HEK293 (cell line): ENCODE measurements around the gene SNCB.

Experiments
- KLF10 ChIP-seq: fragments of 450-650 bp; IDR thresholded peaks from 2 replicates; pipeline ENCODE4 v1.5.1; 2018; ENCODE audit warnings: missing biosample characterization, mild to moderate bottlenecking, missing genetic modification characterization
- PBX3 ChIP-seq: sonication (generic); formaldehyde crosslinking; IDR thresholded peaks from 2 replicates; pipeline ENCODE4 v1.8.1; 2022; ENCODE audit warnings: mild to moderate bottlenecking, moderate library complexity, missing genetic modification reagents
- PRDM2 ChIP-seq: fragments of 450-650 bp; formaldehyde crosslinking; IDR thresholded peaks from 2 replicates; pipeline ENCODE4 v1.5.1; 2016; ENCODE audit warnings: missing biosample characterization, missing genetic modification characterization, borderline replicate concordance
- PRDM6 ChIP-seq: fragments of 450-650 bp; formaldehyde crosslinking; IDR thresholded peaks from 2 replicates; pipeline ENCODE4 v1.5.1; 2017; ENCODE audit warnings: missing biosample characterization, missing genetic modification characterization
- YY2 ChIP-seq: fragments of 450-650 bp; formaldehyde crosslinking; IDR thresholded peaks from 2 replicates; pipeline ENCODE4 v1.5.1; 2016; ENCODE audit warnings: missing biosample characterization, missing genetic modification characterization
- ZFHX2 ChIP-seq: fragments of 450-650 bp; formaldehyde crosslinking; conservative IDR thresholded peaks from 2 replicates; pipeline ENCODE4 v1.5.1; 2016; ENCODE audit warnings: missing biosample characterization, missing genetic modification characterization
- ZFP41 ChIP-seq: fragments of 450-650 bp; formaldehyde crosslinking; IDR thresholded peaks from 2 replicates; pipeline ENCODE4 v1.5.1; 2016; ENCODE audit warnings: missing biosample characterization, missing genetic modification characterization, borderline replicate concordance
- ZNF146 ChIP-seq: fragments of 450-650 bp; formaldehyde crosslinking; IDR thresholded peaks from 2 replicates; pipeline ENCODE4 v1.5.1; 2016; ENCODE audit warnings: missing biosample characterization, missing genetic modification characterization
- ZNF18 ChIP-seq: fragments of 450-650 bp; formaldehyde crosslinking; IDR thresholded peaks from 2 replicates; pipeline ENCODE4 v1.5.1; 2016; ENCODE audit warnings: missing biosample characterization, missing genetic modification characterization
- ZNF221 ChIP-seq: fragments of 450-650 bp; formaldehyde crosslinking; IDR thresholded peaks from 2 replicates; pipeline ENCODE4 v1.5.1; 2017; ENCODE audit warnings: missing biosample characterization, missing genetic modification characterization, borderline replicate concordance
- ZNF354C ChIP-seq: fragments of 450-650 bp; formaldehyde crosslinking; IDR thresholded peaks from 2 replicates; pipeline ENCODE4 v1.5.1; 2016; ENCODE audit warnings: missing biosample characterization, missing genetic modification characterization, low read depth, borderline replicate concordance
- ZNF449 ChIP-seq: fragments of 450-650 bp; formaldehyde crosslinking; IDR thresholded peaks from 2 replicates; pipeline ENCODE4 v1.5.1; 2017; ENCODE audit warnings: missing biosample characterization, mild to moderate bottlenecking, missing genetic modification characterization, moderate library complexity
- ZNF548 ChIP-seq: fragments of 450-650 bp; formaldehyde crosslinking; IDR thresholded peaks from 2 replicates; pipeline ENCODE4 v1.5.1; 2016; ENCODE audit warnings: missing biosample characterization, missing genetic modification characterization
- ZNF549 ChIP-seq: fragments of 450-650 bp; IDR thresholded peaks from 2 replicates; pipeline ENCODE4 v1.5.1; 2018; ENCODE audit warnings: missing biosample characterization, missing genetic modification characterization, mild to moderate bottlenecking, inconsistent platforms, moderate library complexity
- ZNF600 ChIP-seq: fragments of 450-650 bp; formaldehyde crosslinking; IDR thresholded peaks from 2 replicates; pipeline ENCODE4 v1.5.1; 2016; ENCODE audit warnings: missing biosample characterization, missing genetic modification characterization
- ZNF777 ChIP-seq: fragments of 450-650 bp; formaldehyde crosslinking; IDR thresholded peaks from 2 replicates; pipeline ENCODE4 v1.5.1; 2017; ENCODE audit warnings: missing biosample characterization, missing genetic modification characterization, borderline replicate concordance
- ZNF785 ChIP-seq: fragments of 450-650 bp; formaldehyde crosslinking; IDR thresholded peaks from 2 replicates; pipeline ENCODE4 v1.5.1; 2016; ENCODE audit warnings: missing biosample characterization, missing genetic modification characterization

The SNCB gene

GRCh38 chr5:176653401-176654385 lies 23.4 kb upstream of the SNCB start (continued):
- TF ChIP-seq ZNF548 (no peak), ZNF600 (tag by site-specific recombination) (no peak), ZFHX2 (peak; percentile 100), ZNF221 (no peak), PRDM2 (tag by site-specific recombination) (no peak), YY2 (tag by site-specific recombination) (no peak), ZNF354C (tag by site-specific recombination) (no peak), ZNF777 (tag by site-specific recombination) (no peak), KLF10 (tag by site-specific recombination) (no peak), ZNF549 (tag by site-specific recombination) (no peak), PRDM6 (tag by site-specific recombination) (no peak), PBX3 (CRISPR knock-in tag) (no peak), ZNF18 (tag by site-specific recombination) (peak; percentile 93), ZNF785 (no peak), ZNF146 (no peak), ZNF449 (tag by site-specific recombination) (no peak), ZFP41 (no peak)
